ENCODE measurements around the gene FBN1. TPM values are rescaled to one million over a fixed set of nuclear protein-coding genes. Genes with fewer than 3 reads are reported as not detected.

The FBN1 gene
- total RNA-seq, 1 experiment from 2014 or later, result 0.43 TPM

GRCh38 chr15:48677821-48678220, 32.3 kb upstream of the FBN1 start:
- Histone ChIP-seq H3K4me3 (ENCODE audit: low read depth, low read length) (no peak overlapping the region), H3K36me3 (ENCODE audit: control insufficient read depth, insufficient read depth, low read length) (no peaks in the 10 kb centered on the region), H3K9me3 (no peaks in the 10 kb centered on the region), H3K4me1 (peaks cover 8% of the 10 kb centered on the region), H3K27me3 (replicated peaks; ENCODE audit: control insufficient read depth, insufficient read depth, low read length) (no peaks in the 10 kb centered on the region)
- Mint-ChIP-seq H3K27ac (ENCODE audit: unreplicated experiment) (no peak overlapping the region), H3K36me3 (ENCODE audit: insufficient read depth, unreplicated experiment) (no peaks in the 10 kb centered on the region), H3K4me3 (ENCODE audit: unreplicated experiment) (no peak overlapping the region), H3K27me3 (ENCODE audit: insufficient read depth, unreplicated experiment) (peaks cover 8% of the 10 kb centered on the region), H3K9me3 (ENCODE audit: unreplicated experiment) (no peaks in the 10 kb centered on the region), H3K4me1 (ENCODE audit: low read depth, unreplicated experiment) (peaks cover 14% of the 10 kb centered on the region)
- TF ChIP-seq CTCF (IDR thresholded peaks at IDR 0.05; ENCODE audit: insufficient read depth in 1 of 2, low read depth in 1 of 2, low read length in 1 of 2, severe bottlenecking in 1 of 2, unreplicated experiment in 1 of 2), result no peak
- BruUV-seq (replicated peaks), result no TSS peak
- ChIA-PET POLR2A (no interaction called here), CTCF (no interaction called here)
- no peak for DNase-seq
- intact Hi-C loops (cut with micrococcal nuclease; ENCODE audit: unreplicated experiment), result no loop called here

GRCh38 chr15:48675436-48675835, 29.9 kb upstream of the FBN1 start:
- TF ChIP-seq CTCF (IDR thresholded peaks at IDR 0.05; ENCODE audit: insufficient read depth in 1 of 2, low read depth in 1 of 2, low read length in 1 of 2, severe bottlenecking in 1 of 2, unreplicated experiment in 1 of 2), result no peak
- Mint-ChIP-seq H3K27ac (ENCODE audit: unreplicated experiment) (no peak overlapping the region), H3K36me3 (ENCODE audit: insufficient read depth, unreplicated experiment) (no peaks in the 10 kb centered on the region), H3K4me1 (ENCODE audit: low read depth, unreplicated experiment) (peaks cover 7% of the 10 kb centered on the region), H3K4me3 (ENCODE audit: unreplicated experiment) (no peak overlapping the region), H3K9me3 (ENCODE audit: unreplicated experiment) (no peaks in the 10 kb centered on the region), H3K27me3 (ENCODE audit: insufficient read depth, unreplicated experiment) (peaks cover 9% of the 10 kb centered on the region)
- intact Hi-C loops (cut with micrococcal nuclease; ENCODE audit: unreplicated experiment), result no loop called here
- H3K36me3 ChIP-seq (ENCODE audit: control insufficient read depth, insufficient read depth, low read length), result no peaks in the 10 kb centered on the region
- DNase-seq, result no peak
- H3K27me3 ChIP-seq (replicated peaks; ENCODE audit: control insufficient read depth, insufficient read depth, low read length), result no peaks in the 10 kb centered on the region; the same call in 1 of the 2 replicates
- no peaks in the 10 kb centered on the region for H3K4me1 ChIP-seq
- no peaks in the 10 kb centered on the region for H3K9me3 ChIP-seq
- no TSS peak for BruUV-seq (replicated peaks)
- CTCF ChIA-PET, result no interaction called here
- POLR2A ChIA-PET, result no interaction called here
- H3K4me3 ChIP-seq (ENCODE audit: low read depth, low read length), result no peak overlapping the region

GRCh38 chr15:48674876-48675275, 29.4 kb upstream of the FBN1 start:
- no peaks in the 10 kb centered on the region for H3K36me3 Mint-ChIP-seq (ENCODE audit: insufficient read depth, unreplicated experiment)
- H3K4me1 Mint-ChIP-seq (ENCODE audit: low read depth, unreplicated experiment), result peaks cover 7% of the 10 kb centered on the region
- H3K9me3 ChIP-seq, result no peaks in the 10 kb centered on the region
- H3K9me3 Mint-ChIP-seq (ENCODE audit: unreplicated experiment), result no peaks in the 10 kb centered on the region
- no peak overlapping the region for H3K4me3 Mint-ChIP-seq (ENCODE audit: unreplicated experiment)
- no peaks in the 10 kb centered on the region for H3K36me3 ChIP-seq (ENCODE audit: control insufficient read depth, insufficient read depth, low read length)
- no peaks in the 10 kb centered on the region; the same call in 1 of the 2 replicates for H3K27me3 ChIP-seq (replicated peaks; ENCODE audit: control insufficient read depth, insufficient read depth, low read length)
- DNase-seq, result no peak
- BruUV-seq (replicated peaks), result no TSS peak
- TF ChIP-seq CTCF (IDR thresholded peaks at IDR 0.05; ENCODE audit: insufficient read depth in 1 of 2, low read depth in 1 of 2, low read length in 1 of 2, severe bottlenecking in 1 of 2, unreplicated experiment in 1 of 2), result no peak
- no peaks in the 10 kb centered on the region for H3K4me1 ChIP-seq
- POLR2A ChIA-PET, result no interaction called here
- no peak overlapping the region for H3K27ac Mint-ChIP-seq (ENCODE audit: unreplicated experiment)
- no peak overlapping the region for H3K4me3 ChIP-seq (ENCODE audit: low read depth, low read length)
- intact Hi-C loops (cut with micrococcal nuclease; ENCODE audit: unreplicated experiment), result no loop called here
- peaks cover 15% of the 10 kb centered on the region for H3K27me3 Mint-ChIP-seq (ENCODE audit: insufficient read depth, unreplicated experiment)
- CTCF ChIA-PET, result no interaction called here
